Left colon (tissue), 2 donors: ENCODE measurements around the gene POU2AF3. TPM values are rescaled to one million over a fixed set of nuclear protein-coding genes. Genes with fewer than 3 reads are reported as not detected.
"Not testable (repeated sequence)": the region's sequence is repeated elsewhere in the genome, so short reads cannot be mapped to it uniquely, and the experiment has no call there.

Experiments
- ATAC-seq: fragments of 200-7000 bp; cut with Tn5 transposase; one replicate; pipeline ENCODE4 v1.9.1; 2020; ENCODE audit warnings: mild to moderate bottlenecking, moderate library complexity
- DNase-seq, 2 donors: peaks; one replicate each; pipeline ENCODE4 v3.0.0-alpha.2; 2020
- intact Hi-C, 2 donors: fragments of 100-400 bp; cut with DNase I in 1 of 2; cut with micrococcal nuclease in 1 of 2; formaldehyde crosslinking; loops; one replicate each; pipeline versions ENCODE4 v1.11.2 to v1.14.0; 2022; cut with DNase I, micrococcal nuclease
- long read RNA-seq: library from polyadenylated mRNA; unstranded; transcript quantifications from one replicate; pipeline ENCODE4 v2.0.0, GENCODE V29; 2021
- total RNA-seq, 2 donors: library from RNA; stranded (reverse); fragmentation: NEBNext Ultra II Directional; extraction: Animal tissue kit (Norgen Biotek cat#: 25700); gene quantifications; one replicate each; pipeline ENCODE4 v1.2.1, GENCODE V29; 2021
- donor health status: DM: no; HTN: no; CAD: no.
- donor health status: DM: yes; HTN: yes; CAD: no.

The POU2AF3 gene, protein sequence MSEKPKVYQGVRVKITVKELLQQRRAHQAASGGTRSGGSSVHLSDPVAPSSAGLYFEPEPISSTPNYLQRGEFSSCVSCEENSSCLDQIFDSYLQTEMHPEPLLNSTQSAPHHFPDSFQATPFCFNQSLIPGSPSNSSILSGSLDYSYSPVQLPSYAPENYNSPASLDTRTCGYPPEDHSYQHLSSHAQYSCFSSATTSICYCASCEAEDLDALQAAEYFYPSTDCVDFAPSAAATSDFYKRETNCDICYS
- total RNA-seq: 1 to 10 TPM; 6.0 to 6.6 TPM
- long read RNA-seq, partial matches to known transcripts: 0 of 5 reads
- long read RNA-seq, other reads (novel, unspliced or antisense): 1 of 5 reads

DNA sequence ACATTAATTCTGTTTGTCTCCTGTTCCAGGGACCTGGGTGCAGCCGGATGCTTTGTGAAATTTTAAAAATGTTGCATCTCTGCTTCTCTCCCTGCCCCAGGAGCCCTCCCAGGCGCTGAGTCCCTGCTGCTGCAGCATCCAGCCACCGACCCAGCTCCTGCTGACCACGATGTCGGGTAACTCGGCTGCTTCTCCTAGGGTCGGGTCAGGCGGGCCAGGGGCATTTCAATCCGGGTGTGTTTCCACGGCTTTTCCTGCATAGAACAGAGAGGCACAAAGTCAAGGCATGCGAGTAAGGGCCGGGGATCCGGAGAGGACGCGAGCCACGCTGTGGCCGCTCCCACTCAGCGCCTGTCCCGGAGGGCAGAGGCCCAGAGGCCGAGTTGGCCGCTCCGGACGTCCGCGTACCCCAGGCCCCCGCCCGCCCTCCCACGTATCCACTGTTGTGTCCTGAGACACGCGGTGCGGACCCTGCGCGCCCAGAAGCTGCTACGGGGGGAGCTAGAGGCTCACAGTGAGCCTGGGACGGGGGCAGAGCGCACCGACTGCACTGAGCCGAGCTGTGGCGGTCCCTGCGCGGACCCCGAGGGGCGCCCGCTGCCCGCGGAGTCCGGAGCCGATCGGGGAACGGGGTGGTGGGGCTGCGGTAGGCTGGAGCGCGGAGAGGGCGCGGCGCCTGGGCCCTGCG, at the start of gene POU2AF3:
Gene POU2AF3, plus strand, starts transcription at position 134 of the 688 bp plus-strand sequence. Its CDS starts 36 bp downstream, at position 170.
- ATAC-seq (peak; percentile 39), DNase-seq (no peak)
- intact Hi-C loops: no loop called here

DNA sequence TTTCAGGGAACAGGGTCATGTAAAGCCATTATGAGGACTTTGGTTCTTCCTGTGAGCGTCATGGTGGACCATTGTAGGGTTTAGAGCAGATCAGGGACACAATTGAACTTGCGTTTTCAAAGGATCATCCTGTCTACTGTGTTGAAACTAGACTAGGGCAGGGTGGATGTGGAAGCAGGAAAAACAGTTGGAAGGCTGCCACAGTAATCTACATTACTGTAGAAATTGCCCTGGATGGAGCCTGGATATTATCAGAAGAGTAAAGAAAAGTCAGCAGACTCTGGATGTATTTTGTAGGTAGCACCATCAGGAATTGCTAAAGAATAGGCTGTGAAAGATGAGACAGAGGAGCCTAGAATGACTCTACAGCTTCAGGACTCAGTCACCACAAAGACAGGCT, 47.4 kb upstream of the POU2AF3 start:
- DNase-seq (no peak), ATAC-seq (no peak)
- intact Hi-C loops: no loop called here

DNA sequence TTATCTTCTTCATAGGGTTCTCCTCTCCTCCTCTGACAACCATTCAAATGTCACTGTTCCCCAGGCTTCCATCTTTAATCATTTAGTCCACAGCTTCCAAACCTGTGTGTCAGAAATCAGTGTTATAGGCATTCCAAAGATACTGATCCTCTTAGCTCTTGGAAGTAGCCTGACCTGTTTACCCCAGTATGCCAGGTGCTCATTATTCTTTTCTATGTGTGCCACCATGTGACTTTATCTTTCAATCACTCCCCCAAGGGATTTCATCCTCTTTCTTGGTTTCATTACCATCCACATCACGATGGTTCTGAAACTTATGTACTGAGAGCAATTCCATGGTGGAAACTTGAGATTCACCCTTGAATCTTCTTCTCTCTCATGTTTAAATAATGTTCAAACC, 45.2 kb upstream of the POU2AF3 start:
- intact Hi-C loops: no loop called here
- DNase-seq (no peak), ATAC-seq (no peak)

DNA sequence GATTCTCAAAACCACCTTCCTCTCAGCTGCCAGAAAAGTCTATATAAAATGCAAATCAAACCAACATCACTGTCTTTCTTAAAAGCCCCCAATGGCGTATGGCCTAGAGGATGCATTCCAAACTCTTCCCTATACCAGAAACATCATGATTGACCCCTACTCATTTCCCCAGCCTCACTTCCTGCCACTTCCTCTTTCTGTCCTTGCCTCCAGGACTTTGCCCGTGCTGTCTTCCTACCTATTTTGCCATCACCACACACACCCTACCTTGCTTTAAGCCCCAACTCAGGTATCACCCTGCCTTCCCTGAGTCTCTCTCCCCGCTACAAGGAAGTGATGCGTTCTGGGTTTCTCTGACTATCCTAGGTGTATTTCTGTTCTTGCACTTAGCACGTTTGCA, 44.7 kb upstream of the POU2AF3 start:
- ATAC-seq: no peak
- intact Hi-C loops: no loop called here
- no peak for DNase-seq

DNA sequence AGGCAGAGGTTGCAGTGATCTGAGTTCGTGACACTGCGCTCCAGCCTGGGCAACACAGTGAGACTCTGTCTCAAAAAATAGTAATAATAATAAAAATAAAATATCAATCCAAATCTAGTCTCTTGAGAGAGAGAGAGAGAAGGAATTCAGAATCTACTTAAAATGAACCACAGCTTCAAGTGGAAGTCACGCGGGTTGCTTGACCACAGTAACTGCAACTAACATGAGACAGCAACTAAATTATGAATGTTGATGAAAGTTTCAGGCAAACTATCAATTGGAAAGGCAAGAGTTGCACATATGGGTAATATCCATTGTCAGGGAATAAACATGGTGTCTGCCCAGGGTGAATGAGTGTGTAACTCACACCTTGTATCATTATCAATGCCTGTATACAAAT, 40.3 kb upstream of the POU2AF3 start:
- no peak for DNase-seq
- intact Hi-C loops: no loop called here
- ATAC-seq: no peak

DNA sequence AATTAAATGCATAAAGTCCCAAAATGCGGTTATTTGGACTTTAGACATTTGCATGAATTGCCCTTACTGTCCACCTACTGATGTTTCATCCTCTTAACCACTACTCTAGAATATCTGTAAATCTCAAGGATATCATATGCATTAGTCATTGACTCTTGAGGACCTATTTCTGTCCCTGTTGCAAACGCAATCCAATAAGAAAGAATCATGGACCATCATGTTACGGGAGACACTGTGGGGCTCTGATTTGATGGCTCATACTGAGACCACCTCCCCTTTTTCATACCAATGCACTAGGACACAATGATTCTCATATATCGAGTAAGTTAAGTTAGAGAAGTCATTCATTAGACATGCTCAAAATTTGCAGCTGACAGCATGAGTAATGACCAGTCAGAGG, 38.5 kb upstream of the POU2AF3 start:
- ATAC-seq (no peak), DNase-seq (no peak)
- intact Hi-C loops: no loop called here

DNA sequence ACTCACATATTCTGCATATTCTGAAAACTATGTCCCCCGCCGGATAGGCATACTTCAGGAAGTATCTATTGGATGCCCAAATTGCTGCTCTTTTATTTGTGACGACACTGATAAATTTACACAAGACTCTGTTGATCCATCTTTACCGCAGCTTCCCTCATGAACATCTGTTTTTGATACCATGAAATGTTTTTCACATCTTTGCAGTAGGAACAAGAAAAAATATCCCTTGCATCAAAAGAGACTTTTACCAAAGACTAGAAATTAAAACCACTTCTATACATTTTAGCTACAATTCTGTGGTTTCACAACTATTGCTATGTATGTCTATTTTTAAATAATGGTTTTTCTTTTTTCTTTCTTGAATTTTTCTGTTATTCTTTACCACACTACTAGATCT, 37.5 kb upstream of the POU2AF3 start:
- DNase-seq (no peak), ATAC-seq (no peak)
- intact Hi-C loops: no loop called here

DNA sequence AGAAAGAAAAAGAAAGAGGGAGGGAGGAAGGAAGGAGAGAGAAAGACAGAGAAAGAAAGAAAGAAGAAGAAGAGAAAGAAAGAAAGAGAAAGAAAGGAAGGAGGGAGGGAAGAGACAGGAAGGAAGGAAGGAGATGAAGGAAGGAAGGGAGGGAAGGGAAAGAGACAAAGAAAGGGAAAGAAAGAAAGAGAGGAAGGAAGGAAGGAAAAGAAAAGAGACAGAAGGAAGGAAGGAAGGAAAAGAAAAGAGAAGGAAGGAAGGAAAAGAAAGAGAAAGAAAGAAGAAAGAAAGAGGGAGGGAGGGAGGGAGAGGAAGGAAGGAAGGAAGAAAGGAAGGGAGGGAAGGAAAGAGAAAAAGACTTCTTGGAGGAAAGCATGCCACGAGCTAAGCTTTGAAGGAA, 33.7 kb upstream of the POU2AF3 start:
- DNase-seq (no peak), ATAC-seq (no peak)
- intact Hi-C loops: no loop called here

DNA sequence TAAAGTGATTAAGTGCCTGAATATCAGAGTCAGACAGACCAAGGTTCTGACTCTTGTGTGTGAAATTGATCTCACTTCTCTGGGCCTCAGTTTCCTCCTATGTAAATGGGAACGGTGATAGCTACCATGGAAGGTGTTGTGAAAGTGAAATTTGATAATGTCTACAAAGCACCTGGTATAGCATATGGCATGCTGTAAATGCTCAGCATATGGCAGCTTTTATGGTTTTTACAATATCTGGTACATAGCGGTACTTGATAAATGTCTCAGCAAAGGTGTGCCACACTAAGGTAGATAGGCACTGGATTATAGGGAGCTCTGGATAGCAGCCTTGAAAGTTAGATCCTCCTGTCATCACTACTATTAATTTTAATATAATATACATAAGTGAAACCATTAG, 32.9 kb upstream of the POU2AF3 start:
- ATAC-seq (peak; percentile 77), DNase-seq (no peak)
- intact Hi-C loops: no loop called here

DNA sequence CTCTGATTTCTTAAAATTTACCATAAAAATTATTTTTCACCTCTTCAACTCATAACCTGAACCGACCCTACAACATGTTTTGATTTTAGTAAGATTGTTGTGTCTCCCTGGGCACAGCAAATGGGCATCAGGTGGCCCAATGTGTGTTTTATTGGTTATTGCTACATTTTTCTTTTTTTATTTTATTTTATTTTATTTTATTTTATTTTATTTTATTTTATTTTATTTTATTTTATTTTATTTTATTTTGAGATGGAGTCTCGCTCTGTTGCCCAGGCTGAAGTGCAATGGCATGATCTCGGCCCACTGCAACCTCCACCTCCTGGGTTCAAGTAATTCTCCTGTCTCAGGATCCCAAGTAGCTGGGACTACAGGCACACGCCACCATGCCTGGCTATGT, 30.0 kb upstream of the POU2AF3 start:
- intact Hi-C loops, ATAC-seq, DNase-seq: not testable (repeated sequence)

DNA sequence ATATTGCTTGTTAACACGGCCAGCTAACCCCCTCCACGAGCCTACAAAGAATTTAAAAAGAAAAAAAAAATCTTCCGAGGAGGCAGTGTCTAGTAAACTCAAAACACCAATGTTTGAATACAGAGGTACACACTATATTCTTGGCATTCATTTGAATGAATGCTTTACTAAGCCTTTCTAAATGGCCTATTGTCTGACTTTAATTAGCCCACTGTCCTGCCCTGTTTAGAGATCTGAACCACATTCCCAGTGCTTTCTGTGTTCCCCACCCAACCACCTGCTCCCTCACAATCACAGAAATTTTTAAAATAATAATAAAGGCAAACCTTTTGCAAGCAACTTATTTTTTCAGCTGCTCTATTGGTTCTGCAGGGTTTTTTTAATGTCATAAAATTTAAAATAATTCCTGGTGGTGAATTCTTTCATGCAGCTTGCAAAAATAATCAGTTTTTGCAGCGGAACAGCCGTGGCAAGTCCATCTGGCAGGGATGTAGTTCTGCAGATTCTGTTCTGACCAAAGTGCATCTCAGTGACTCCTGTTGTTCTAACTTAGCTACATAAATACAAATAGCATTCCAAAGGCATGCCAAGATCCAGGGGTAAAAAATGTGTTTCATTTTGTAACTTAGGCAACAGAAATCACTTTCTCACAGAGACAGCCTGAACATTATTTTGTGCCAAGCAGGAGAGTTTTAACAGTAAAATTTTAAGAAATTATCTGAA, 29.0 kb upstream of the POU2AF3 start:
- DNase-seq (no peak), ATAC-seq (no peak)
- intact Hi-C loops: no loop called here

DNA sequence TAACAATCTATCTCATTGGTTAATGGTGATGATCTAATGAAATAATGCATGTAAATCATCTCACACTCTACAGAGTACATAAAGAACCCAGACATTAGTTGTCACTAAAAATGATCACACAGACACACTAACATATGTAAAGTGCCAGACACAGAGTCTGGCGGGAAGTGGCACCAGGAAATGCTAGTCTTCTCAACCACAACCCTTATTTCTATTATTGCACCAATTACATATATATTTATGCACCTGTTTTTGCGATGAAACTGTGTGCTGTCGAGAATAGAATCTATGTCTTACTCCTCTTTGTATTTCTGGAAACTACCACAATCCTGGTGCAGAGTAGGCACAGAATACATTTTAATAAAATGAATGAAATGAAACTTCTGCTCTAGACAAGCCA, 25.9 kb upstream of the POU2AF3 start:
- ATAC-seq (no peak), DNase-seq (no peak)
- intact Hi-C loops: no loop called here

DNA sequence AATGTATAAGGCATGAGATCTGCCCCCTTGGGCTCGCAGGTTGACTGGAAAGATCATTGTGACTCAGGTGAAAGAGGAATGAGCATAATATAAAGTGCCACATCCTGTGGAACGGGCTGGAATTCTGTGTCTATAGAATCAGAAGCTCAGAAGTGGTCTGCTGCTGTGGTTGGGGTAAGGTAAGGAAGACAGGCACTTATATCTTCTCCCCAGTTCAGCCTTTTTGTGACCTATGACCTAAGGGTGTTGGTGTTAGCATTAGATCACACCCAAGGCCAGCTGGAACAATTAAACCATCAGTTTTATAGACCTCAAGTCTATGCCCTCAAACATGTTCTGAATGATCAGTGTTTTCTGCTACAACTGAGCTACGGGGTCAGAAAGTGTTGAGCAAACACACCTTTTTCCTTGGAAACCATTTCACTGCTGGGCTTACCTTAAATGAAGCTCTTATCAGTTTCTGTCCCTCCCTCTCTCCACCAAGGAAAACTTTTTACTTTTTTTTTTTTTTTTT, 15.7 kb upstream of the POU2AF3 start:
- intact Hi-C loops: loop anchor here in 1 of 2 donors (5.0 kb wide), 2 partner anchors 140 to 165 kb away; no protein-coding TSS in a partner anchor
- peak; percentile 52 for ATAC-seq
- DNase-seq: no peak

DNA sequence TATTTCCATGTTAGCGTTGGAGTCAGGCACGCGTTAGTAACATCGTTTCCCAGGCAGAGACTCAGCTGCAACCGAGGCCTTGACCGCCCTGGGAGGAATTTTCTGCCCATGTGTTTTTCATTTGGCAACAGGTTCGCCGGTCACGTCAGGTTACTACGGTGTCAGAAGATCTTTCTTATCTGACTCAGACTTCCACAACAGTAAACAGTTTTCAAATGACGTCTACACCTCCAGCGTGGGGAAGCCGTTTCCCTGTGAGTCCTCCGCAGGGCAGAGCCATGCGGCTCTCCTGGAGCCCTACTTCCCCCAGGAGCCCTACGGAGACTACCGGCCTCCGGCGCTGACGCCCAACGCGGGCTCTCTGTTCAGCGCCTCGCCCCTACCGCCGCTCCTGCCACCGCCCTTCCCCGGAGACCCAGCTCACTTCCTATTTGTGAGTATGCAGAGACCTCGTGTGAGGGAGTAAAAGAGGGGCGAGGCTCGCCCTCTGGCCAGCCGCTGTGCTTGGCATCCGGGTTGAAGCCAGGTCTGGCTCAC, 14.3 kb upstream of the POU2AF3 start:
- DNase-seq (peak; percentile 75 to 79), ATAC-seq (peak; percentile 75)
- intact Hi-C loops: loop anchor here in 1 of 2 donors (5.0 kb wide), 2 partner anchors 138 to 163 kb away; no protein-coding TSS in a partner anchor

DNA sequence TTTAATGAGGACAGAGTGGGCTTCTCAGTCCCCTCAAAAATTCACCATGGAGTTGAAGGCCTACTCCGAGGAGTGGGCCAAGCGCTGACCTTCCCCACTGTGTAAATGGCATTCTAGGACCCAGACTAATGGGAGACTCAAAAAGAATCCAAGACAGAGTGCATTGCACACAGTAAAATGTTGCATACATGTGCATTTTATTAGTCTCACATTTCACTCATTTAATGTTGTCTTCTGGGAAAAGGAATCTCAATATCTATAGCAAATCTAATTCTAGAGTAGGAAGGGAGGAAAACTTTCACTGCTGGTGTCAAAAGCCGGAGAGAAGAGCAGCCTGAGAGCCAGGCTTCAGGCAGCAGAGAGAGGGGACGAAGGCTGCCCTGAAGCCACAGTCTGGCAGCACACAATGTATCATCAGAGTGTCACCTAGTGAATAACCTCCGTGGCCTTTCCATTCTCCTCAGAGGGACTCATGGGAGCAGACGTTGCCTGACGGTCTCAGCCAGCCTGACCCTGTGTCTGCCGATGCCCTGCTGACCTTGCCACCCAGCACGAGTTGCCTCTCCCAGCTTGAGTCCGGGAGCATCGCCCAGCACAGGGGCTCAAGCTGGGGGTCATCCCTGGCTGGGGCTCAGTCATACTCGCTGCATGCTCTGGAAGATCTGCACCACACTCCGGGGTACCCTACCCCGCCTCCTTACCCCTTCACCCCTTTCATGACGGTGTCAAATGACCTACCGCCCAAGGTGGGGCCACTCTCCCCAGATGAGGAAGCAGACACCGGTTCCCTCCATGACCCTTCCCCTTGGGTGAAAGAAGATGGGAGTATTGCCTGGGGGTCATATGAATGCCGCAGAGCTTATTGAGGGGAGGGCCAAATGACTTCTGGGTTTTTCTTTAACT, 12.9 kb upstream of the POU2AF3 start:
- ATAC-seq (peak; percentile 26), DNase-seq (peak in 1 of 2 donors; percentile 25)
- intact Hi-C loops: no loop called here

DNA sequence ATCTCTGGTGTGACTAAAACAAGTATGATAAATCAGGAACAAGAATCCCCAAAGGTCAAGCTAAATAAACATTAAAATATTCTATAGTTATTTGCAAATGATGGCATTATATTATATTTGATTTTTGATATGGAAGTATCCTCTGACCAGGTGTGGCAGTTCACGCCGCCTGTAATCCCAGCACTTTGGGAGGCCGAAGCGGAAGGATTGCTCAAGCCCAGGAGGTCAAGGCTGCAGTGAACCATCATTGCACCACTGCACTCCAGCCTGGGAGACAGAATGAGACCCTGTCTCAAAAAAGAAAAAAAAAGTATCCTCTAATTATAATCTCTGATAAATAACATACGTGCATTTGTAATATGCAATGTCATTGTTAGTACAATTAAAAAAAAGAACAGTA, 6.6 kb upstream of the POU2AF3 start:
- no peak for ATAC-seq
- no peak for DNase-seq
- intact Hi-C loops: no loop called here

DNA sequence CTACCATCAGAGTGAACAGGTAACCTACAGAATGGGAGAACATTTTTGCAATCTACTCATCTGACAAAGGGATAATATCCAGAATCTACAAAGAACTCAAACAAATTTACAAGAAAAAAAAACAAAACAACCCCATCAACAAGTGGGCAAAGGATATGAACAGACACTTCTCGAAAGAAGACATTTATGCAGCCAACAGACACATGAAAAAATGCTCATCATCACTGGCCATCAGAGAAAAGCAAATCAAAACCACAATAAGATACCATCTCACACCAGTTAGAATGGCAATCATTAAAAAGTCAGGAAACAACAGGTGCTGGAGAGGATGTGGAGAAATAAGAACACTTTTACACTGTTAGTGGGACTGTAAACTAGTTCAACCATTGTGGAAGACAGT, 5.9 kb upstream of the POU2AF3 start:
- DNase-seq, intact Hi-C loops: not testable (repeated sequence)

DNA sequence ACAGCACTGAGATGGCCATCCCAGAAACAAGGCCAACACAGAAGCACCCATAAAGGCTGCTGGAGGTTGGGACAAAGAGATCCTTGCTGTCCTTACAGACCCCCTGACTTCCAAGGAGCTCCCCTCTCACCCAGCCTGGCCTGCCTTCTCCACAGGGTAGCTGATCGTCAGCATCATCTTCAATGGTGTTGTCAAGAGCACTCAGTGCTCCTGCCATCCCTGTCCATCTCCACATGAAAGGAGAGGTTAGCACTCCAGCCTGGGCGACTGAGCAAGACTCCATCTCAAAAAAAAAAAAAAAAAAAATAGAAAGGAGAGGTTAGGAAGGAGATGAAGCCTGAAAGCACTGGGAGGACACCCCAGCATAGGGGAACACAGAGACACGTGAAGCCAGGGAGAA, 2.1 kb upstream of the POU2AF3 start:
- no peak for DNase-seq
- intact Hi-C loops: no loop called here
- ATAC-seq: no peak

More for the DNA sequence above, 5.9 kb upstream of the POU2AF3 start:
- not testable (repeated sequence) for ATAC-seq
